GM12878 (cell line): ENCODE data around the gene CLDN9. TPM values are rescaled to one million over a fixed set of nuclear protein-coding genes. Genes with fewer than 3 reads are reported as not detected.

Experiments used
- E2F8 ChIP-seq: fragments of 450-650 bp; IDR thresholded peaks from 2 replicates; pipeline ENCODE4 v1.6.1; 2018; ENCODE audit warnings: mild to moderate bottlenecking, low read depth, moderate library complexity; ENCODE audit not compliant: partially characterized antibody
- FOS ChIP-seq: IDR thresholded peaks from 3 replicates; pipeline ENCODE4 v1.6.1; 2011; ENCODE audit warnings: borderline replicate concordance; ENCODE audit not compliant: insufficient read length; ENCODE audit errors: extremely low read depth
- SMC3 ChIP-seq: IDR thresholded peaks from 2 replicates; pipeline ENCODE4 v1.6.1; 2011; ENCODE audit warnings: low read length, improper control_type of control experiment, borderline replicate concordance
- ZBTB4 ChIP-seq: fragments of 450-650 bp; formaldehyde crosslinking; IDR thresholded peaks from 2 replicates; pipeline ENCODE4 v1.4.0; 2022; ENCODE audit warnings: mild to moderate bottlenecking, moderate library complexity
- ZNF687 ChIP-seq: fragments of 450-650 bp; IDR thresholded peaks from 2 replicates; pipeline ENCODE4 v1.6.1; 2017; ENCODE audit warnings: mild to moderate bottlenecking, moderate library complexity
- polyA plus RNA-seq, 11 experiments: library from polyadenylated mRNA; depleted of rRNA in 4 of 11; unstranded in 6 of 11; stranded (reverse) in 5 of 11; fragments of >200 nt; fragmentation: Nextera tagmentation in 4 of 11; fragmentation: Illumina TruSeq in 1 of 11; extraction: Ambion mirVana in 4 of 11; extraction: Trizol in 1 of 11; gene quantifications; 1 replicate in 1 of 11; 2 replicates in 10 of 11; pipeline versions ENCODE4 v1.2.1 to v1.2.3, GENCODE V29; 2011 to 2016; ENCODE audit warnings: inconsistent platforms in 2 of 11, missing spikeins in 2 of 11, low read depth in 1 of 11
- total RNA-seq, 4 experiments: library from RNA; depleted of rRNA in 3 of 4; stranded (reverse); fragments of >200 nt in 3 of 4; fragmentation: Illumina TruSeq in 1 of 4; extraction: Trizol in 1 of 4; gene quantifications; 2 replicates each; pipeline versions ENCODE4 v1.2.1 to v1.2.3, GENCODE V29; 2013 to 2021

Gene CLDN9
- total and polyA plus RNA-seq, 10 of the 15 experiments (the other 5 are each of a cell fraction or from before 2014, with no cell fraction given) = not detected

GRCh38 chr16:3017344-3017743, 4.6 kb downstream of the CLDN9 start (continued):
- no peak for TF ChIP-seq E2F8
- TF ChIP-seq FOS = no peak
- no peak for TF ChIP-seq SMC3
- no peak for TF ChIP-seq ZNF687
- no peak for TF ChIP-seq ZBTB4 (CRISPR knock-in tag)
